DOHH2 (cell line): ENCODE measurements around the gene UBXN11.

Experiments used
- H3F3A ChIP-seq: fragments of 200-600 bp; sonication (generic), shearing (Covaris generic); 2 replicates; pipeline ENCODE4 v1.6.0; 2016; ENCODE audit warnings: antibody characterized with exemption, mild to moderate bottlenecking; ENCODE audit not compliant: control insufficient read depth, insufficient read depth
- H3K27ac ChIP-seq: fragments of 200-600 bp; sonication (generic); 2 replicates; pipeline ENCODE4 v1.5.1; 2014; ENCODE audit warnings: low read depth, mild to moderate bottlenecking, low read length, moderate library complexity
- H3K27me3 ChIP-seq: fragments of 200-600 bp; sonication (generic); 2 replicates; pipeline ENCODE4 v1.6.1; 2014; ENCODE audit warnings: mild to moderate bottlenecking, low read length, mixed read lengths; ENCODE audit not compliant: control insufficient read depth
- H3K36me3 ChIP-seq: fragments of 200-600 bp; sonication (generic); 2 replicates; pipeline ENCODE4 v1.6.1; 2014; ENCODE audit warnings: mild to moderate bottlenecking, low read length, moderate library complexity, mixed read lengths; ENCODE audit not compliant: control insufficient read depth
- H3K4me1 ChIP-seq: fragments of 200-600 bp; sonication (generic); 2 replicates; pipeline ENCODE4 v1.6.1; 2014; ENCODE audit warnings: mild to moderate bottlenecking, low read length, mixed read lengths; ENCODE audit not compliant: control insufficient read depth
- H3K4me2 ChIP-seq: fragments of 200-600 bp; sonication (generic); 2 replicates; pipeline ENCODE4 v1.6.0; 2014; ENCODE audit warnings: mild to moderate bottlenecking, low read length, moderate library complexity
- H3K4me3 ChIP-seq: fragments of 200-600 bp; sonication (generic); 2 replicates; pipeline ENCODE4 v1.5.1; 2014; ENCODE audit warnings: mild to moderate bottlenecking, low read length, mixed read lengths
- H3K79me2 ChIP-seq: fragments of 200-600 bp; sonication (generic); 2 replicates; pipeline ENCODE4 v1.6.1; 2014; ENCODE audit warnings: mild to moderate bottlenecking, low read length, mixed read lengths; ENCODE audit not compliant: control insufficient read depth
- H3K9me2 ChIP-seq: fragments of 200-600 bp; sonication (generic); replicated peaks from 2 replicates; pipeline ENCODE4 v1.6.1; 2014; ENCODE audit warnings: mild to moderate bottlenecking, low read length, mixed read lengths; ENCODE audit not compliant: control insufficient read depth
- H3K9me3 ChIP-seq: fragments of 200-600 bp; sonication (generic); 2 replicates; pipeline ENCODE4 v1.6.1; 2014; ENCODE audit warnings: antibody characterized with exemption, low read length, mixed read lengths; ENCODE audit not compliant: control insufficient read depth, insufficient read depth
- H4K20me1 ChIP-seq: fragments of 200-600 bp; sonication (generic); 2 replicates; pipeline ENCODE4 v1.6.0; 2014; ENCODE audit warnings: low read depth, mild to moderate bottlenecking, antibody characterized with exemption, low read length, moderate library complexity; ENCODE audit not compliant: control insufficient read depth, insufficient read depth
- CTCF ChIP-seq: fragments of 200-600 bp; sonication (generic); IDR thresholded peaks from one replicate; pipeline ENCODE4 v1.5.1; 2014; ENCODE audit warnings: antibody characterized with exemption, mild to moderate bottlenecking, low read depth, low read length; ENCODE audit not compliant: poor library complexity, severe bottlenecking
- EZH2phosphoT487 ChIP-seq: fragments of 200-600 bp; sonication (generic); IDR thresholded peaks from 2 replicates; pipeline ENCODE4 v1.6.1; 2017; ENCODE audit warnings: borderline replicate concordance, mild to moderate bottlenecking, antibody characterized with exemption, low read length, moderate library complexity, mixed read lengths

Gene UBXN11

GRCh38 chr1:26322042-26322331, 15.6 kb upstream of the UBXN11 start:
- Histone ChIP-seq H3K9me3 (no peaks in the 10 kb centered on the region), H3K79me2 (peaks cover 24% of the 10 kb centered on the region), H3K4me2 (0 out of 2 replicates have a peak overlapping the region, but pooled peaks have one; percentile 80), H4K20me1 (no peaks in the 10 kb centered on the region), H3K4me1 (peaks cover 62% of the 10 kb centered on the region), H3K27ac (no peak overlapping the region), H3K9me2 (no peaks in the 10 kb centered on the region), H3F3A (peaks cover 17% of the 10 kb centered on the region), H3K27me3 (no peaks in the 10 kb centered on the region), H3K36me3 (peaks cover 32% of the 10 kb centered on the region), H3K4me3 (no peak overlapping the region)
- no peak for TF ChIP-seq CTCF
- TF ChIP-seq EZH2phosphoT487, result no peak

GRCh38 chr1:26321315-26322041, 15.0 kb upstream of the UBXN11 start:
- peak overlapping the region; percentile 80 for H3K4me2 ChIP-seq
- peak overlapping the region; percentile 90 for H3K27ac ChIP-seq
- H3K4me1 ChIP-seq, result peaks cover 67% of the 10 kb centered on the region
- H3K27me3 ChIP-seq, result no peaks in the 10 kb centered on the region
- peaks cover 32% of the 10 kb centered on the region for H3K36me3 ChIP-seq
- TF ChIP-seq EZH2phosphoT487 (no peak), CTCF (peak; percentile 88)
- H3F3A ChIP-seq, result peaks cover 22% of the 10 kb centered on the region
- H3K9me2 ChIP-seq, result no peaks in the 10 kb centered on the region
- H3K79me2 ChIP-seq, result peaks cover 28% of the 10 kb centered on the region
- H3K9me3 ChIP-seq, result no peaks in the 10 kb centered on the region
- peak overlapping the region; percentile 18 for H3K4me3 ChIP-seq
- no peaks in the 10 kb centered on the region for H4K20me1 ChIP-seq

- Histone ChIP-seq H4K20me1 (no peaks in the 10 kb centered on the region), H3K9me3 (no peaks in the 10 kb centered on the region), H3K27me3 (no peaks in the 10 kb centered on the region), H3K9me2 (no peaks in the 10 kb centered on the region), H3K79me2 (peaks cover 31% of the 10 kb centered on the region), H3F3A (peaks cover 28% of the 10 kb centered on the region), H3K27ac (peak overlapping the region; percentile 90), H3K4me3 (peak overlapping the region; percentile 18), H3K4me1 (peaks cover 72% of the 10 kb centered on the region), H3K4me2 (peak overlapping the region; percentile 80), H3K36me3 (peaks cover 32% of the 10 kb centered on the region)
- TF ChIP-seq EZH2phosphoT487 (no peak), CTCF (no peak)
Measured at GRCh38 chr1:26320896-26321295, 14.5 kb upstream of the UBXN11 start.
